Thyroid gland (tissue), 4 donors: ENCODE data around the gene FAR1. TPM values are rescaled to one million over a fixed set of nuclear protein-coding genes. Genes with fewer than 3 reads are reported as not detected.

Experiments used
- DNase-seq, 2 donors: peaks; one replicate each; pipeline ENCODE4 v3.0.0-alpha.2; 2019
- H3K27ac ChIP-seq, 3 donors: fragments of 200-600 bp; sonication (generic); 1 replicate in 2 of 3; 2 replicates in 1 of 3; pipeline ENCODE4 v1.5.1; 2016 to 2019; ENCODE audit warnings: mild to moderate bottlenecking in 1 of 3, moderate library complexity in 1 of 3
- H3K27me3 ChIP-seq: fragments of 200-600 bp; sonication (generic); one replicate; pipeline ENCODE4 v1.5.1; 2019
- H3K36me3 ChIP-seq, 2 donors: fragments of 200-600 bp; sonication (generic); one replicate each; pipeline ENCODE4 v1.5.1; 2016 to 2019
- H3K4me1 ChIP-seq, 2 donors: fragments of 200-600 bp; sonication (generic); one replicate each; pipeline ENCODE4 v1.5.1; 2017 to 2019
- H3K4me3 ChIP-seq, 3 donors: fragments of 200-600 bp; sonication (generic); replicated peaks in 1 of 3; 1 replicate in 2 of 3; 2 replicates in 1 of 3; pipeline ENCODE4 v1.5.1; 2016; ENCODE audit warnings: mild to moderate bottlenecking in 1 of 3
- H3K9me3 ChIP-seq: fragments of 200-600 bp; sonication (generic); one replicate; pipeline ENCODE4 v1.5.1; 2017
- POLR2A ChIP-seq, 2 donors: fragments of 450-650 bp; IDR thresholded peaks; one replicate each; pipeline ENCODE4 v1.6.1; 2017; ENCODE audit warnings: antibody characterized with exemption in 2 of 2, mild to moderate bottlenecking in 2 of 2, moderate library complexity in 1 of 2
- WGBS, 2 donors: methylation state at CpG; one replicate each; pipeline ENCODE4 v1.1.5; 2017; 5-methylcytosine and 5-hydroxymethylcytosine counted together
- intact Hi-C: fragments of 100-400 bp; cut with DNase I; formaldehyde crosslinking; loops from one replicate; pipeline ENCODE4 v1.15.1; 2023
- total RNA-seq, 4 donors: library from RNA; depleted of rRNA; stranded (reverse); fragments of >200 nt; gene quantifications; one replicate each; pipeline ENCODE4 v1.2.3, GENCODE V29; 2016
- TF ChIP-seq, protein P1 (sequence below), 6 experiments: fragments of 200-600 bp in 3 of 6; fragments of 450-650 bp in 3 of 6; sonication (generic) in 3 of 6; IDR thresholded peaks; one replicate each; pipeline ENCODE4 v1.5.1; 2016 to 2019; ENCODE audit warnings: antibody characterized with exemption in 6 of 6, mild to moderate bottlenecking in 2 of 6, inconsistent platforms in 1 of 6, moderate library complexity in 1 of 6

The FAR1 gene
- total RNA-seq, 4 donors from 2014 or later = 43.8 to 76.0 (median 48.9) TPM

GRCh38 chr11:13713982-13714381 lies 45.5 kb downstream of the FAR1 start:
- Histone ChIP-seq H3K36me3 (peaks cover 3 to 5% of the 10 kb centered on the region in 2 donors), H3K27me3 (no peaks in the 10 kb centered on the region), H3K4me3 (no peak overlapping the region), H3K9me3 (no peaks in the 10 kb centered on the region), H3K4me1 (no peaks in the 10 kb centered on the region), H3K27ac (no peak overlapping the region)
- no peak for TF ChIP-seq POLR2A (IDR thresholded peaks at IDR 0.05)
- TF ChIP-seq, protein P1, sequence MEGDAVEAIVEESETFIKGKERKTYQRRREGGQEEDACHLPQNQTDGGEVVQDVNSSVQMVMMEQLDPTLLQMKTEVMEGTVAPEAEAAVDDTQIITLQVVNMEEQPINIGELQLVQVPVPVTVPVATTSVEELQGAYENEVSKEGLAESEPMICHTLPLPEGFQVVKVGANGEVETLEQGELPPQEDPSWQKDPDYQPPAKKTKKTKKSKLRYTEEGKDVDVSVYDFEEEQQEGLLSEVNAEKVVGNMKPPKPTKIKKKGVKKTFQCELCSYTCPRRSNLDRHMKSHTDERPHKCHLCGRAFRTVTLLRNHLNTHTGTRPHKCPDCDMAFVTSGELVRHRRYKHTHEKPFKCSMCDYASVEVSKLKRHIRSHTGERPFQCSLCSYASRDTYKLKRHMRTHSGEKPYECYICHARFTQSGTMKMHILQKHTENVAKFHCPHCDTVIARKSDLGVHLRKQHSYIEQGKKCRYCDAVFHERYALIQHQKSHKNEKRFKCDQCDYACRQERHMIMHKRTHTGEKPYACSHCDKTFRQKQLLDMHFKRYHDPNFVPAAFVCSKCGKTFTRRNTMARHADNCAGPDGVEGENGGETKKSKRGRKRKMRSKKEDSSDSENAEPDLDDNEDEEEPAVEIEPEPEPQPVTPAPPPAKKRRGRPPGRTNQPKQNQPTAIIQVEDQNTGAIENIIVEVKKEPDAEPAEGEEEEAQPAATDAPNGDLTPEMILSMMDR (IDR thresholded peaks at IDR 0.05) = no peak
- 95 to 98% methylated on average over 2 of the region's 2 CpGs for WGBS, 2 donors
- DNase-seq = no peak
- intact Hi-C loops = no loop called here

GRCh38 chr11:13717331-13717730 lies 48.9 kb downstream of the FAR1 start:
- peaks cover 3 to 6% of the 10 kb centered on the region in 2 donors for H3K36me3 ChIP-seq
- H3K27me3 ChIP-seq = no peaks in the 10 kb centered on the region
- no peaks in the 10 kb centered on the region for H3K9me3 ChIP-seq
- intact Hi-C loops = no loop called here
- no peak for DNase-seq
- H3K4me1 ChIP-seq = no peaks in the 10 kb centered on the region
- no peak for TF ChIP-seq POLR2A (IDR thresholded peaks at IDR 0.05)
- TF ChIP-seq, protein P1 (IDR thresholded peaks at IDR 0.05) = no peak
- 88 to 95% methylated on average over 3 of the region's 3 CpGs for WGBS, 2 donors
- H3K4me3 ChIP-seq = no peak overlapping the region
- H3K27ac ChIP-seq = no peak overlapping the region

GRCh38 chr11:13718394-13718793 lies 49.9 kb downstream of the FAR1 start:
- Histone ChIP-seq H3K27ac (no peak overlapping the region), H3K27me3 (no peaks in the 10 kb centered on the region), H3K4me1 (no peaks in the 10 kb centered on the region), H3K36me3 (peaks cover 3 to 6% of the 10 kb centered on the region in 2 donors), H3K4me3 (no peak overlapping the region), H3K9me3 (no peaks in the 10 kb centered on the region)
- intact Hi-C loops = no loop called here
- TF ChIP-seq POLR2A (IDR thresholded peaks at IDR 0.05) = no peak
- DNase-seq = no peak

DNA sequence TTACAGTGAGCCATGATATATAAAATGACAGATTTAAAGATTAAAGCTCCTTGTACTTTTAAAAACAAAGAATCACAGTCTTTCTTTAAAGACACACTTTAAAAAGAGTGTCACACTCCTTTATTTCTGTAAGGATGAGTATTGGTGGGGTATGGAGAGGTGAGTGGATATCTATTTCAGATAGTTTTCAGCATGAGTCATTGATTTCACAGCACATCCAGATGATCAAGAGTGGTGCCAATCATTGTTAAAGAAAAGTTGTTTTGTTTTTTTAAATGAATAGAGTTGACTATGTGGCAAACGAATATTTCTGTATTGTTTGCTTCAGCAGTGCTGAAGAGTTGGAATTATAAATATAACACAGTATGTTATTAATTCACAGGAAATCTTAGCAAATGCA lies 52.5 kb downstream of the FAR1 start:
- Histone ChIP-seq H3K4me3 (no peak overlapping the region), H3K4me1 (no peaks in the 10 kb centered on the region), H3K9me3 (no peaks in the 10 kb centered on the region), H3K27ac (no peak overlapping the region), H3K36me3 (peaks cover 0 to 6% of the 10 kb centered on the region in 2 donors), H3K27me3 (no peaks in the 10 kb centered on the region)
- intact Hi-C loops = no loop called here
- no peak for DNase-seq
- TF ChIP-seq POLR2A (IDR thresholded peaks at IDR 0.05) = no peak
- TF ChIP-seq, protein P1 (IDR thresholded peaks at IDR 0.05) = no peak
- 68 to 77% methylated on average over 1 of the region's 1 CpG for WGBS, 2 donors

DNA sequence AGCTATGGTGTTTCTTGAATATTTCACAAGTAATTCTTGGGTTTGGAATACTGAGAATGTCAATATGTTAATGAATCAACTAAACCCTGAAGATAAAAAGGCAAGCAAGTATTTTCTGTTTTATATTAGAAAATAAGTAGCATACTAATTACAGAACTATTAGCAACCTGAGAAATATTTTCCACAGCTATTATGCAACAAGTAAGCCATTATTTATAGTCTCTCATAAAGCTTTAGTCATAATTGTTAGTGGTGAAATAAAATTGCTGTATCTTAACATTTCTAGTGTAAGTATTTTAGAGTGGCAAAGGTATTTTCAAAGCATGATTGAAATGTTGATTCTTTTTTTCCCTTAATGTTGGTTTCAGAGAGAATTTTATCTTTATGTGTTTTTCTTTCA lies 53.3 kb downstream of the FAR1 start:
- Histone ChIP-seq H3K27ac (no peak overlapping the region), H3K4me3 (no peak overlapping the region), H3K4me1 (no peaks in the 10 kb centered on the region), H3K36me3 (peaks cover 0 to 6% of the 10 kb centered on the region in 2 donors), H3K27me3 (no peaks in the 10 kb centered on the region), H3K9me3 (no peaks in the 10 kb centered on the region)
- DNase-seq = no peak
- intact Hi-C loops = no loop called here
- no peak for TF ChIP-seq POLR2A (IDR thresholded peaks at IDR 0.05)
- TF ChIP-seq, protein P1 (IDR thresholded peaks at IDR 0.05) = no peak

DNA sequence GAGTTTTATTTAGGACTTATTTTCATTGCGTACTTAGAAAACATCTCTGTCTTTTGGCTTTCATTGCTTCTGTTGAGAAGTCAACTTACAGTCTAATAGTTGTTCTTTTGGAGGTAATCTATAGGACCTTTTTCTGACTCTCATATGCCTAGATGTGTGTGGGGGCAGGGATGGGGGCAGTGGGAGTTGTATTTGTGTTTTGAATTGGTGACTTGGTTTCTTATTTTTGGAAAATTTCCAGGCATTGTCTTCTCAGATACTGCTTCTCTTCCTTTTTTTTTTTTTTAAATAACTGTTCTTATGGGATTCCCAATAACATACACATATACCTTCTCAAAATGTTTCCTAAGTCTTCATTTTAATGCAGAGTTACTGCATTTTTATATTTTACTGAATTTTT lies 58.0 kb downstream of the FAR1 start:
- H3K27me3 ChIP-seq = no peaks in the 10 kb centered on the region
- no peak overlapping the region for H3K27ac ChIP-seq
- H3K9me3 ChIP-seq = no peaks in the 10 kb centered on the region
- peaks cover 10 to 23% of the 10 kb centered on the region in 2 donors for H3K36me3 ChIP-seq
- TF ChIP-seq, protein P1 (IDR thresholded peaks at IDR 0.05) = no peak
- no peak for TF ChIP-seq POLR2A (IDR thresholded peaks at IDR 0.05)
- no peak for DNase-seq
- intact Hi-C loops = no loop called here
- no peaks in the 10 kb centered on the region for H3K4me1 ChIP-seq
- H3K4me3 ChIP-seq = no peak overlapping the region
- 96 to 100% methylated on average over 1 of the region's 1 CpG for WGBS, 2 donors
